ENCODE measurements around the gene MPEG1. TPM values are rescaled to one million over a fixed set of nuclear protein-coding genes. Genes with fewer than 3 reads are reported as not detected.

The MPEG1 gene
- total RNA-seq, 1 donor from 2014 or later = not detected

GRCh38 chr11:59188954-59189353 lies 23.8 kb downstream of the MPEG1 start:
- no peak overlapping the region for H3K4me3 Mint-ChIP-seq
- no peaks in the 10 kb centered on the region for H3K9me3 Mint-ChIP-seq
- no peak for DNase-seq (ENCODE audit: low spot score in 2 of 2, unreplicated experiment in 2 of 2)
- no peak for TF ChIP-seq CTCF (IDR thresholded peaks at IDR 0.05; ENCODE audit: unreplicated experiment)
- H3K4me1 Mint-ChIP-seq = peaks cover 25% of the 10 kb centered on the region
- H3K36me3 Mint-ChIP-seq = peaks cover 35% of the 10 kb centered on the region
- peak overlapping the region; percentile 35 for H3K27ac Mint-ChIP-seq
- no peaks in the 10 kb centered on the region for H3K27me3 Mint-ChIP-seq (ENCODE audit: low read depth)

GRCh38 chr11:59187587-59187986 lies 25.1 kb downstream of the MPEG1 start:
- H3K36me3 Mint-ChIP-seq = peaks cover 31% of the 10 kb centered on the region
- H3K27me3 Mint-ChIP-seq (ENCODE audit: low read depth) = no peaks in the 10 kb centered on the region
- DNase-seq (ENCODE audit: low spot score in 2 of 2, unreplicated experiment in 2 of 2) = no peak
- H3K4me1 Mint-ChIP-seq = peaks cover 29% of the 10 kb centered on the region
- H3K27ac Mint-ChIP-seq = no peak overlapping the region
- no peaks in the 10 kb centered on the region for H3K9me3 Mint-ChIP-seq
- TF ChIP-seq CTCF (IDR thresholded peaks at IDR 0.05; ENCODE audit: unreplicated experiment) = no peak
- H3K4me3 Mint-ChIP-seq = no peak overlapping the region

DNA sequence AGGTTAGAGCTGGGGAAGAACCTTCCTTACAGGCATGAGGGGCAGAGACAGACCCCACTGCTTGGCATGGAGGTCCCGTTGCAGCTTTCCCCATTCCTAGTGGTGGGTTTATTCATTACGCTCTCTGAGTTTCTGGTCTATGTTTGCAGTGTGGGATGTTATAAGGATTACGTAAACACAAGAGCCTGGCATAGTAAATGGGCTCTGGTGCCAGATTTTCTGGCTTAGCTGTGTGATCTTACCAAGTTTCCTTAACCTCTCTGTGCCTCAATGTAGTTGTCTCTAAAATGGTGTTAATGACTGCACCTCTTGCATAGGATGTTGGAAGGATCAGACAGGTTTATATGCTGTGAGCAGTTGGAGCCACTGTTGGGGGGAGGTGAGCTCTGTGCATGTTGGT lies 25.7 kb downstream of the MPEG1 start:
- Mint-ChIP-seq H3K27ac (no peak overlapping the region), H3K4me1 (peaks cover 29% of the 10 kb centered on the region)

GRCh38 chr11:59186130-59186594 lies 26.6 kb downstream of the MPEG1 start:
- Mint-ChIP-seq H3K27ac (peak overlapping the region; percentile 80), H3K27me3 (ENCODE audit: low read depth) (no peaks in the 10 kb centered on the region), H3K4me1 (peaks cover 29% of the 10 kb centered on the region), H3K36me3 (peaks cover 28% of the 10 kb centered on the region), H3K9me3 (no peaks in the 10 kb centered on the region), H3K4me3 (no peak overlapping the region)
- peak in 1 of 2 experiments; percentile 72 for DNase-seq (ENCODE audit: low spot score in 2 of 2, unreplicated experiment in 2 of 2)
- TF ChIP-seq CTCF (IDR thresholded peaks at IDR 0.05; ENCODE audit: unreplicated experiment) = peak; percentile 81

More for the DNA sequence above, 25.7 kb downstream of the MPEG1 start:
- Mint-ChIP-seq H3K27me3 (ENCODE audit: low read depth) (no peaks in the 10 kb centered on the region), H3K4me3 (no peak overlapping the region), H3K9me3 (no peaks in the 10 kb centered on the region), H3K36me3 (peaks cover 30% of the 10 kb centered on the region)
- DNase-seq (ENCODE audit: low spot score in 2 of 2, unreplicated experiment in 2 of 2) = no peak
- no peak for TF ChIP-seq CTCF (IDR thresholded peaks at IDR 0.05; ENCODE audit: unreplicated experiment)

DNA sequence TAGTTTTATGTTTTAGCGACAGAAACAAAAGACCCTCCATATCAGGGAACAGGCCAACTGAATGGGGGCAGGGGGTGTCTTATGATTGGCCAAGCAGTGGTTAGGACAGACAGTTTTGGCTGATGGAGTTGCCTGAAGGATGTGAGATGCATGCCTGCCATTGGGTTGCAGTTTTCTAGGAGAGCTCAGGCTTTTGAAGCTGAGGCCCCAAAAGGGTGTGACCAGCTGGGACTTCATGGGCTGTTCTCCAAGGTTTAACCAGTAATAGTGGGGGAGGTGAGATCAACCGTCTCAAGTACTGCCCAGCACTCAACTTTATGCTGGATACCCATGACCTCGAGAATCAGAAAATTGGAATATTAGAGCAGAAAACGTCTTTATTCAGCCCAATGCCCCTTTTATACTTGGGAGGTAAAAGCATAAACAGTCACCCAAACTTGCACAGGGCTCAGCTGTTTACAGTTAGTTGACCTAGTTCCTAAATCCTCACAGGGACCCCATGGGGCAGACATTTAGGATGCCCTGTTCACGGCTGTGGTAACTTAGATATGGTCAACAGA lies 27.3 kb downstream of the MPEG1 start:
- Mint-ChIP-seq H3K4me3 (no peak overlapping the region), H3K9me3 (no peaks in the 10 kb centered on the region), H3K4me1 (peaks cover 29% of the 10 kb centered on the region), H3K36me3 (peaks cover 21% of the 10 kb centered on the region), H3K27ac (peak overlapping the region; percentile 89), H3K27me3 (ENCODE audit: low read depth) (no peaks in the 10 kb centered on the region)
- no peak for DNase-seq (ENCODE audit: low spot score in 2 of 2, unreplicated experiment in 2 of 2)
- no peak for TF ChIP-seq CTCF (IDR thresholded peaks at IDR 0.05; ENCODE audit: unreplicated experiment)

Measured in mesothelial cell of epicardium (in vitro differentiated cells).